Left kidney (tissue), 2 donors: ENCODE results near the gene CYP1A2. TPM values are rescaled to one million over a fixed set of nuclear protein-coding genes. Genes with fewer than 3 reads are reported as not detected.
"Not testable (repeated sequence)": the region's sequence is repeated elsewhere in the genome, so short reads cannot be mapped to it uniquely, and the experiment has no call there.

Experiments
- DNase-seq: peaks from one replicate; pipeline ENCODE4 v3.0.0-alpha.2; 2013
- polyA plus RNA-seq: library from polyadenylated mRNA; unstranded; fragments of 120-200 nt; gene quantifications from one replicate; pipeline ENCODE4 v1.2.1, GENCODE V29; 2013; ENCODE audit not compliant: insufficient read length

Gene CYP1A2
- polyA plus RNA-seq, 1 donor = 0.18 TPM

DNA sequence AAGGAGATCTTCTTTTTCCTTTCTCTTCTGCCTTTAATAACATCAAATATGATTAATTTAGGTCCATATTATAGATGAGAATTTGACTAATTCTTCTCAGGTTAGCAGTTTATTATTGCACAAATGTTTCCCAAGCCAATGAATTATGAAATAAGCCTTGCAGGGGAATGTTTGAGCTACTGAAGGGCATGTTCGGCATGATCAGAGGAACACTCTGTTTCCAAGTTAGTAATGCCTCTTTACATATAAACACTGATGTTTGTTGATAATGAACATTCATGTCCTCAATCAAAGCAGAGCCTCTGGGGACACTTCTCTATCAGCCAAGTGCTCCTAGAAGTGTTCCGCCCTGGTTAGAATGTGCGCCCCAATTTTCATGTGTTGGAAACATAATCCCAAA is 13.3 kb upstream of the CYP1A2 start:
- no peak for DNase-seq

DNA sequence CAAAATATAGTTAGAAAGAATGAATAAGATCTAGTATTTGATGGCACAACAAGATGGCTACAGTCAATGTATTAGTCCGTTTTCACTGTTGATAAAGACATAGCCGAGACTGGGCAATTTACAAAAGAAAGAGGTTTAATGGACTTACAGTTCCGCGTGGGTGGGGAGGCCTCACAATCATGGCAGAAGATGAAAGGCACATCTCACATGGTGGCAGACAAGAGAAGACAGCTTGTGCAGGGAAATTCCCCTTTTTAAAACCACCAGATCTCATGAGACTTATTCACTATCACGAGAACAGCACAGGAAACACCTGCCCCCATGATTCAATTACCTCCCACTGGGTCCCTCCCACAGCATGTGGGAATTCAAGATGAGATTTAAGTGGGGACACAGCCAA is 10.4 kb upstream of the CYP1A2 start:
- not testable (repeated sequence) for DNase-seq

DNA sequence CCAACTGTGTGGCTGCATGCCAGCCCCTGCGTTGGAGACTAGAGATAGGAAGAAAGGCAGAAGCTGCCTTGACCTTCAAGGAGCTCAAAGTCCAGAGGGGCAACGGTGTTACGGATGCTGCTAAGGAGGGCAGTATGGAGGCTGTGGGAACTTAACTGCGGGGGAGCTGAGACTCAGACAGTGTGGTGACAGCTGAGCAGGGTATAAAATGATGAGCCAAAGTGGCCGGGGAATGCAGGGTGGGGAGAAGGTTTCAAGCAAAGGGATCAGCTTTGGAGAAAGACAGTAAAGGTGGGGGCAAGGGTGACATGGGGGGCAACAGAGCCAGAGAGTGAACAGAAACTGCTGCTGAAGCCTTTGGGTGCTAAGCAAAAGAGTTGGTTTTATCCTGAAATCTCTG is 6.2 kb upstream of the CYP1A2 start:
- DNase-seq = no peak

DNA sequence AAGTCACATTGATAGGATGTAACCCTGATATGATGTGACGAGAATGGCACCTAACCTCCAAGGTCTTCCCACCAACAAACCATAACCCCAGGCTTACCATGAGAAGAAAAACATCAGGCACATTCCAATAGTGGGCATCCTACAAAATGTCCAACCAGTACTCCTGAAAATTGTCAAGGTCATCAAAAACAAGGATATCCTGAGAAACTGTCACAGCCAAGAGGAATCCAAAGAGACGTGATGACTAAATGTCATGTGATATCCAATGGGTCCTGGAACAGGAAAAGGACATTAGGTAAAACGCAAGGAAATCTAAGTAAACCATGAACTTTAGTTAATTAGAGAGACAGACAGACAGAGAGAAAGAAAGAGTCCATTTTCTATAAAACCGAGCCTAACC is 2.3 kb upstream of the CYP1A2 start:
- DNase-seq = no peak

DNA sequence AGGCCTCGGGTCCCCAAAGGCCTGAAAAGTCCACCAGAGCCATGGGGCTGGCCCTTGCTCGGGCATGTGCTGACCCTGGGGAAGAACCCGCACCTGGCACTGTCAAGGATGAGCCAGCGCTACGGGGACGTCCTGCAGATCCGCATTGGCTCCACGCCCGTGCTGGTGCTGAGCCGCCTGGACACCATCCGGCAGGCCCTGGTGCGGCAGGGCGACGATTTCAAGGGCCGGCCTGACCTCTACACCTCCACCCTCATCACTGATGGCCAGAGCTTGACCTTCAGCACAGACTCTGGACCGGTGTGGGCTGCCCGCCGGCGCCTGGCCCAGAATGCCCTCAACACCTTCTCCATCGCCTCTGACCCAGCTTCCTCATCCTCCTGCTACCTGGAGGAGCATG is 1.2 kb downstream of the CYP1A2 start:
- DNase-seq = no peak

DNA sequence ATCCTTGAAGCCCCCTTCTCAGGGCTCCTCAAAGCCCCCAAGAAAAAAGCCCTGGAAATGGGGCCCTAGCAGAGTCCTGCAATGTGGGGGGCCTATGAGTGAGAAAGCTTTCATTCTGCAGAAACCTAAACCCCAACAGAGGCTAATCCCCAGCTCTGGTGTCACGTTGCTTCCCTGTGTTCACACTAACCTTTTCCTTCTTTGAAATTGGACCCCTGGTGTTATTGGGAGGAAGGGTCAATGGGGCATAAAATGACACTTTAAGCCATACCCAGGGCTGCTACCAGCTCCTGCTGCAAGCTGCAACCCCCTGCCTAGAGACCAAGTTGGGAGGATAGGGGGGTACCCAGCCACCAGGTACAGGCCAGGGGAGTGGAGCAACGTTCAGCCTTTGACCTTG is 2.1 kb downstream of the CYP1A2 start:
- DNase-seq = peak; percentile 48

DNA sequence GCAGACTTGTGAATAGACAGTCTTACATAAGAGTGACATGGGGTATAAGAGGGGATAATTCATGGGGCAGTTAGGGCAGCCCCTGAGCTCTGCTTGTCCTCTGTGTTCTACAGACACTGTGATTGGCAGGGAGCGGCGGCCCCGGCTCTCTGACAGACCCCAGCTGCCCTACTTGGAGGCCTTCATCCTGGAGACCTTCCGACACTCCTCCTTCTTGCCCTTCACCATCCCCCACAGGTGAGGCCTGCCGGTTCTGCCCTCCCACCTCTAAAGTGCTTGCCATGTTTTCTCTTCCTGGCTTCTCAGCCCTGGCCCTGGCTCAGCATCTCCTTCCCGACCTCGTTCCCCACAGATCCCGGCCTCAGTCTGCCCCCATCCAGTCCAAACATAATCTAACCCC is 3.4 kb downstream of the CYP1A2 start:
- DNase-seq = no peak

DNA sequence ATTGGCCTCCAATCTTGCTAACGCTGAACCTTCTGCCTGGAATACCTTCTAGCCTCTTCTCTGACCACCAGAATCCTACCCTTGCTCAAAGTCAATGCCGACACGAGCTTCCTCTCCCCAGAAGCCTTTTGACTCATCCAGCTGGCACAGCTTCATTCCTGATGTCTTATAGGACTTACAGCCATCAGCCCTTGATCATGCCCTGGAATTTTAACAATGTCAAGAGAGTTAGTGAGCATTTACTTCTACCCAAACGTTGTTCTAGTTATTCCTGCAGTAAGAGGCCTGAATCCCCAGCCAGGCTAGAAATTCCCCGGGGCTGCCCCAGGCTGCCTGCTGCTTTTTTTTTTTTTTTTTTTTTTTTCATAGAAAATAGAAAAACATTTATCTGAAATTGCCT is 3.9 kb downstream of the CYP1A2 start:
- no peak for DNase-seq

DNA sequence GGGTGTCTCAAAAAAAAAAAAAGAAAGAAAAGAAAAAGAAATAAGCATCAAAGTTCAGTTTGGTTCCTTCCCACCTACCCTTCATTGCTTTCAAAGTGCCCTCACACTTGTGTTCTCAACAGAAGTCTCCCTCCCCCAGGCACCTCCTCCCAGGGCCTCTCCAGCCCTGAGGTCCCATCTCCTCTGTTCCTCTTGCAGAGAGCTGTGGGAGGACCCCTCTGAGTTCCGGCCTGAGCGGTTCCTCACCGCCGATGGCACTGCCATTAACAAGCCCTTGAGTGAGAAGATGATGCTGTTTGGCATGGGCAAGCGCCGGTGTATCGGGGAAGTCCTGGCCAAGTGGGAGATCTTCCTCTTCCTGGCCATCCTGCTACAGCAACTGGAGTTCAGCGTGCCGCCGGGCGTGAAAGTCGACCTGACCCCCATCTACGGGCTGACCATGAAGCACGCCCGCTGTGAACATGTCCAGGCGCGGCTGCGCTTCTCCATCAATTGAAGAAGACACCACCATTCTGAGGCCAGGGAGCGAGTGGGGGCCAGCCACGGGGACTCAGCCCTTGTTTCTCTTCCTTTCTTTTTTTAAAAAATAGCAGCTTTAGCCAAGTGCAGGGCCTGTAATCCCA is 6.1 kb downstream of the CYP1A2 start:
- DNase-seq = no peak

DNA sequence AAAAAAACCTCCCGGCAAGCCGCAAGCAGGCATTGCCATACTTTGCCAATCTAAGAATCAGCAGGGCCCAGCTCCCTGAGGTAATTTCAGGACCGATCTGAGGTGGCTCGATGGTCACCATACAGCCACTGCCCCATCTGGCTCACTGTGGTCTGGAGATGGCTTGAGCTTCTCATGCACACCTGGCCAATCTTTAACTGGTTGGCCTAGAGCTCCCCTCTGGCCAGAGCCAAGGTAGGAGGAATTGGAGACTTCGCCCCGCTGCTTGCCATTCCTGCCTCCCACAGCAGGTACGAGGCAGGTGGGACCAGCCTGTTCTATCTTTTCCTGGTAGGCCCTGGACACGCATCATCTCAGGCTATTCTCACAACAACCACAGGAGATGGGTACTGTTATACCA is 10.1 kb downstream of the CYP1A2 start:
- DNase-seq = no peak

DNA sequence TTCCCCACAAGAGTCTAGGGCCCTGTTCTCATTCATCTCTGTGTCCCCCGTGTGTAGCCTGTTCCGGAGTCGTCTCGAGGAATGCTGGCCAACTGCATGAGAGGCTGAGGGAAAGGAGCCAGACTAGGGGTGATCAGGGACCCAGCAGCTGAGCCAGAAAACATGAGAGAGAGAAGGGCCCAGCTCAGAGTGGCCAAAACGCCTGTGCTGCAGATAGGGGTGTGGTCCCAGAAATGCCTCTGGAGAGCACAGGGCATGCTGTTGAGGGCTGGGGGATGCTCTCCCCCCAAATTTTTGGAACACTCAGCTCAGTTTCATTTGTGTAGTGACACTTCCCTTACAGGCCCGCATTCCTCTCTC is 14.1 kb downstream of the CYP1A2 start:
- DNase-seq = no peak

DNA sequence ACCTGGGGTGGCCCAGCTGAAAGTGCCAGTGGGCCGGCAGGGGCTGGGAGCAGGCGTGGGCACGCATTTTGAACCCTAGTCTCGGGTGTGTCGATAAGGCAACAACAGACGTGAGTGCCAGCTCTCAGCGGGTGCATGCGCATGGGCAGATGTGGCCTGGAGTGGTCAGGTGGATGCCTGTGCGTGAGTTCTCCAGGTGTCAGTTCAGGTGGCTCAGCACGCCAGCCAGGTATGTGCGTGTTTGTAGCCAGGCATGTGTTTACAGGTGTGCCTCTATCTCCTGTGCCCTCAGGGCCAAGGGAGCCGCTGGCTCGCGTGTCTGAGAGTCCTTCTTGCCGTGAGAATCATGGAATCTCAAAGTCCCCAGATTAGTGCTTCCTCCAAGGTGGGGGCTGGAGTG is 14.8 kb downstream of the CYP1A2 start:
- DNase-seq = no peak

DNA sequence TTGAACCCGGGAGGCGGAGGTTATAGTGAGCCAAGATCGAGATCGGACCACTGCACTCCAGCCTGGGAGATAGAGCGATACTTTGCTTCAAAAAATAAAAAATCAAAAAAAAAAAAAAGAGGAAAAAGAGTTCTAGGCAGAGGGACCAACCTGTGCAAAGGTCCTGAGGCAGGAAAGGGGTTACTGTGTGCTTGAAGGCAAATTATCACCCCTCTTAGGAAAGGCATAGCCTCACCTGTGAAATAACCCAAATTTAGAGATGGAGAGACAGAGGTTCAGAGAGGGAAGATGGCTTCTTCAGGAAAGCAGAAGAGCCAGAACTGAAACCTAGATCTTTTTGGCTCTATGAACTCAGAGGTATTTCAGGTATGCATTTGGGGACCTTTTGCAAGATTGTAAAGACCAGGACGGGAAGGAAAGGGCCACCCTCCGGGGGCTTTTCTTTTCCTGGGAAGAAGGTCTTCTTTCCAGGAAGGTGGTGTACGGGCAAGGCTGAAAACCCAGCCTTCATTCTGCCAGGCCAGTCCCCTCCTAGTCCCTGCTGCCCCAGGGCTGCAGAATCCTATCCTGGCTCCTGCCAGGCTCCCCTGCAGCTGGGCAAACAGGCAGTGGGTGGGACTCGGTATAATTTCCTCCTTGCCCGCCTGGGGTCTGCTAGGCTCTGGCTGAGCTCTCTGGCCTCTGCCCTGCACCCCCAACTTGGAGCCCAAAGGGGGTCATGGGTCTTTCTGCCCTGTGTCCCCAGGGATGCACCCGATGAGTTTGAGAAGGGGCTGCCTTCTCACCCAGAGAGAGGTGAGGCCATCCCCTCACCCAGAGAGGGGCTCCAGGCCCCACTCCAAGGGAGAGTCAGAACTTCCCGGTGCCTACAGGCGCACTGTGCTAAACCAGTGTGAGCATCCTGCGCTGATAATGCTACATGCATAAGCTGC is 18.8 kb downstream of the CYP1A2 start:
- DNase-seq = no peak

DNA sequence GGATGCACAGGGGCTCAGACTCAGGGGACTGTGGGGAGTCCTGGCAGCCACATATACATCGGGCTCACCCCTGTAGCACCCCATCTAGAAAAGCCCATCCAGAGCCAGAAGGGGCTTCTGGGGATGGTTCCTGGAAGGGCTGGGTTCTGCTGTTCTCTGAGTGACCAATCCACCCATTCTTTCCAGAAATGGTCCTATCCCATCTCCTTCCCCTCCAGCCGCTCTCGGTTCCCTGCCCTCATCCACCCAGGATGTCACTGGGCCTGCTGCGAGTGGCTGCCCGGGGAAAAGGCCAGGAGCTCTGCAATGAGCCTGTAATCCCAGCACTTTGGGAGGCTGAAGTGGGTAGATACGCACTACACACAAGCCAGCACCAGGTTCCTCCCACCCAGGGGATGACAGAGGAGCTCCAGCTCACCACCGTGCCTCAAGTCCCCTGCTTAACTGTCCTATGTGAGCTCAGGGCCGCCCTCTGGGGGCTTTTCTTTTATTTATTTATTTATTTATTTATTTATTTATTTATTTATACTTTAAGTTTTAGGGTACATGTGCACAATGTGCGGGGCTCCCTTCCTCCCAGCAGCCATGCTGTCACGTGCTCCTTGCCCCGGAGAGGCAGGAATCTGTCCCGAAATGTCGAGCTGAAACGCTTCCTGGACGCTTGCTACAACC is 19.6 kb downstream of the CYP1A2 start:
- no peak for DNase-seq

DNA sequence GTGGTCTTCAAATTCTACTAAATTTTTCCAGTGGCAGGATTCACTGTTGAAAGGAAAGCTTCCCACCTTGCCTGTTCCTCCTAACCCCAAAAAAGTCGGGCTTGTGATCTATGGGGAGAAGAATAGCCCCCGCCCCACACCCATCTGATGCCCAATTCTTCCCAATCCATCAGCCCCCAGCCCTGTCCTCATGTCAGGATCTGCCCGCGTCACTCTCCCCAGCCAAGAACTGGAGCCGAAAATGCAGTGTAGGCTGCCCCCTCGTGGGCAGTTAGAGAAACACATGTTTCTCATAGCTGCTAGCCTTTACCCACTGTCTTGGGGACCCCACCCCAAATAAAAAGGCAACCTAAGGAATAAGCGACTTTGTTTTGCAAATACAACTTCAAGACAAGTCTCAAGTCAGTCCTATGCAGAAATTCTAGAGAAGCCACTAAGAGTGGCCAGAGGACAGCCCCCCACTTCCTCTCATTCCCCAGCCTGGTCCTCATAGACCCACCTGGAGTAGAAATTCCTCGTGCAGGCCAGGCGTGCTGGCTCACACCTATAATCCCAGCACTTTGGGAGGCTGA is 20.2 kb downstream of the CYP1A2 start:
- DNase-seq = no peak

DNA sequence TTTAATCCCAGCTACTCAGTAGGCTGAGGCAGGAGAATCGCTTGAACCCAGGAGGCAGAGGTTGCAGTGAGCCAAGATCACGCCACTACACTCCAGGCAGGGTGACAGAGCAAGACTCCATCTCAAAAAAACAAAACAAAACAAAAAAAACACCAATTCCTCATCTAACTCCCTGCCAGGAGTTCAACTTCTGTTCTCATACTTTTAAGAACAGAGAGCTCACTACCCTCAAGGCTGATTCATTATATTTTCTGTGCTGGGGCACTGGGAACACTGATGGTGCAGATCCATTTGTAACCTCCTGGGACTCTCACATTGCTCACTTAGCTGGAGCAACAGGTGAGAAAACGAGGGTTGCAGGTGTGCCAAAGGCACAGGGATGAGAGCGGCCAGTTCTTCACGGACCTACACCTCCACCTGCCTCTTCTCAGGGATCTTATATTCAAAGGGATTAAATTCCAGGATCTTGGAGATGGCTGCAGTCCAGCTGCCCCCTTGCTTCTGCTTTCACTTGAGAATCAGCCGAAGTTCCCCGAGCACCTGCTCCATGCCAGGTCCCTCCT is 20.9 kb downstream of the CYP1A2 start:
- DNase-seq = no peak

DNA sequence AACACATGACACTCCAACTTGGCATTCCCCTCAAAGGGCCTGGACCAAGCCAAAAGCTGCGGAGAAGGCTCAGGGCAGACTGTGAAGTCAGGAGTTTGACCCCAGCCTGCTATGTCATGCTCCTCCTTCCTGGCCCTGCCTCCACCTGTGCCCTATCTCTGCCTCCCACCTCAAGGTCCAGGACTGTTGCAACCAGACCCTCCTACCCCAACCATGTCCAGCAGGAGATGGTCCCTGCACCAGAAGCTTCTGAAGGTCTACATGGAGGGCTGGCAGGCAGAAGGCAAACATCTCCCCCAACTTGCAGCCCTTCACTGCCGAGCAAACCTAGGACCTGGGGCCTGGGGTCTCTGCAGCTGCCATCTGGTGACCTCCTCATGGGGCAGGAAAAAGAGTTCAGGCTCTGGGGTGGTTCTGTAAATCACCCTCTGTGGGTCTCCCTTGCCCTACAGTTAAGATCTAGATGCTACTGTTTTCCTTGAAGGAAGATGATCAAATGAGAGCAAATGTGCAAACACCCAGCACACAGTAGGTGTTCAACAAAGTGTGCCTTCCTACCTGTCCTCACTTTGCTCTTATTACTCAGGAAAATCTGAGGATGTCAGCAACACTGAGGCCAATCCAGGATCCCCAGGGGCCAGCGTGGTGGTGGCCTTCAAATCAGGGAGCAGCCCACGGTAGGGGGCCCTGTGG is 21.7 kb downstream of the CYP1A2 start:
- no peak for DNase-seq

DNA sequence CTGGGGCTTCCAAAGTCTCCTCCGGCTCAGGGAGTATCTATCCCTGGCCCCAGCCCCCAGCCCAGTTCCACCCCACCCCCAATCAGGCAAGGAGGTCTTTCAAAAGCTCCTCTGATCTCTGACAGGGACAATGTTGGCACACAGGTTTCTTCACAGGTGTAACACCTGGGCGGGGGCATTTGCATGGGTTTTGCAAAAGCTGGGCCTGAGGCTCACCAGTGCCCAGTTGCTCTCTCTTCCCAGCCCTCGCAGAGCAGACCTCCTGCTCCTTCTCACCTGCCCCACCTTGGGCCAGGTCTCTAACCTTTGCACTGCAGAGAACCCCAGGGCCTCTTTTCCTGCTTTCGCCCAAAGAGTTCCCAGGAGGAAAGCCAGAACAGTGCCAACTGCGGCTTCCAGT is 24.7 kb downstream of the CYP1A2 start:
- DNase-seq = no peak

DNA sequence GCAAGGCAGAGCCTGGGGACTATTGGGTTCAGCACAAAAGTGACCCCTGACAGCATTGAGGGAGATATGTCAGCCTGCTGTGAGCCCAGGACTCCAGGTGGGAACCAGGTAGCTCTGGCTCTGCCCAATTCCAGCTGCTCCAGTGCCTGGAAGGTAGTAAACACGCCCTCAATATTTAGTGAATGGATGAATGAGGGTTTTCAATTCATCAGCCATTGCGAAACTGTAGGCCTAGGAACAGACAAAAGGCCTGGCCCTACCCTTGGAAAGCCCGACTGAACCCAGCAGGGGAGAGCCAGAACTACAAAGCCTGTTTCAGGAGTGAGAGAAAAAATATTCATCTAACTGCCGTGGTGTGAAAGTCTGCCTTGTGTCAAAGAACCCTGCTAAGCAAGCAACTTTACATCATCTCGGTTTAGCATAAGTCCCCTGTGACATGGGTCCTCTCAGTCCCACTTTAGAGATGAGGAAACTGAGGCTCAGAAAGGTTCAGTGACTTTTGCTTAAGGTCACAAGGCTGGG is 25.1 kb downstream of the CYP1A2 start:
- no peak for DNase-seq

DNA sequence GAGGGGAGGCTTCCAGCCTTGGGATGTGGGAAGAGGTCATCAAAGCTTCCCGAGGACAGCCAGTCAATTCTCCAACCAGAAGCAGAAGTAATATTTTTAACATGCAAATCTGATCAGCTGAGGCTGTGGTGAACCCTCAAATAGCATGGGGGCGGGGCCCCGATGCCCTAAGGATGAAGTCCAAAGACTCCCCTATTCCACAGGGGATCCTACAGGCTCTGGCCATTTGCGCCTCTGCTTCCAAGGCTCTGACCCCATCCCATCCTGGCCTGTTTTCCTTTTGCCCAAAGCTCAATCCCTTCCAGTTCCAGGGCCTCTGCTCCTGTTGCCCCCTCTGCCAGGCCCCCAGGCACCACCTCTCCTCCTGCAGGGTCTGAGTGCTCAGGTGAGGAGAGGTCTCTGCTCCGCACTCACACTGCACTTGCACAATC is 26.5 kb downstream of the CYP1A2 start:
- no peak for DNase-seq

DNA sequence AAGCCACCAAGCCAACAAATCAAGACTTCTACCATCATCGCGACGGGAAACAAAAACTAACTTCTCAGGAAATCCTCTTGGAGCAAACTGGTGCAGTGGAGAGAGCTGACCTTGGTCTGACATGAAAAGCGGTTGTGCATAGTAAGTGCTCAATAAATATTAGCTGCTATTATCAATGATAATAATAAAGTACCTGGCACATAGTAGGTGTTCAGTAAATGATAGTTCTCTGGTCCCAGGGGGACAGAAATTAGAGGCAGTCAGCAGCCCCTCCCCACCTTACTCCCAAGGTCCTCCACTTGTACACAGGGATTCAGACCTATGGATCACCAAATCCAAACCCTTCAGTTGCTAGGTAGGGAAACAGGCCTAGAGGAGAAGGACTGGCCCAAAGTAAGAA is 27.2 kb downstream of the CYP1A2 start:
- no peak for DNase-seq
